ENCODE data around the gene RTBDN.
"Not testable (repeated sequence)": the region's sequence is repeated elsewhere in the genome, so short reads cannot be mapped to it uniquely, and the experiment has no call there.

RTBDN gene

DNA sequence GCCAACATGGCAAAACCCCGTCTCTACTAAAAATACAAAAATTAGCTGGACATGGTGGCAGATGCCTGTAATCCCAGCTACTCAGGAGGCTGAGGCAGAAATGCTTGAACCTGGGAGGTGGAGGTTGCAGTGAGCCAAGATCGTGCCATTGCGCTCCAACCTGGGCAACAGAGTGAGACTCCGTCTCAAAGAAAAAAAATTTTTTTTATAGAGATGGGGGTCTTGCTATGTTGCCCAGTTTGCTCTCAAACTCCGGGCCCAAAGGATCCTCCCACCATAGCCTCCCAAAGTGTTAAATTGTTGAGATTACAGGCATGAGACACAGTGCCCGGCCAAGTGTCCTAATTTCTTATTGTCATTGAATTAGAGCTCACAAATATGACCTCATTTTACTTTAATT, 17.2 kb downstream of the RTBDN start:
- not testable (repeated sequence) for DNase-seq

DNA sequence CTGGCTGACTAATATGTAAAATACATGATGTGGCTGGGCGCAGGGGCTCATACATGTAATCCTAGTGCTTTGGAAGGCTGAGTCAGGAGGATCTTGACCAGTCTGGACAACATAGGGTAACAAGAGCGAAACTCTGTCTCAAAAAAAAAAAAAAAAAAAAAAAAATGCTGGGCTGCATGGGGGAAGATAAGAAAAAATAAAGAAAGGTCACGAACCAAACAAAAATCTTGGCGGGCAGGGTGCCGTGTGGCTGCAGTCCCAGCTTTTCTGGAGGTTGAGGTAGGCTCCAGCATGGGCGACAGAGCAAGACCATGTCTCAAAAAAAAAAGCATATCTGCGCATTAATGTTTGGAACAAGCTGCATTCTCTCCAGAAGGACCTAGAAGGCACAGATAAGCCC, 19.3 kb downstream of the RTBDN start:
- no peak for DNase-seq

DNA sequence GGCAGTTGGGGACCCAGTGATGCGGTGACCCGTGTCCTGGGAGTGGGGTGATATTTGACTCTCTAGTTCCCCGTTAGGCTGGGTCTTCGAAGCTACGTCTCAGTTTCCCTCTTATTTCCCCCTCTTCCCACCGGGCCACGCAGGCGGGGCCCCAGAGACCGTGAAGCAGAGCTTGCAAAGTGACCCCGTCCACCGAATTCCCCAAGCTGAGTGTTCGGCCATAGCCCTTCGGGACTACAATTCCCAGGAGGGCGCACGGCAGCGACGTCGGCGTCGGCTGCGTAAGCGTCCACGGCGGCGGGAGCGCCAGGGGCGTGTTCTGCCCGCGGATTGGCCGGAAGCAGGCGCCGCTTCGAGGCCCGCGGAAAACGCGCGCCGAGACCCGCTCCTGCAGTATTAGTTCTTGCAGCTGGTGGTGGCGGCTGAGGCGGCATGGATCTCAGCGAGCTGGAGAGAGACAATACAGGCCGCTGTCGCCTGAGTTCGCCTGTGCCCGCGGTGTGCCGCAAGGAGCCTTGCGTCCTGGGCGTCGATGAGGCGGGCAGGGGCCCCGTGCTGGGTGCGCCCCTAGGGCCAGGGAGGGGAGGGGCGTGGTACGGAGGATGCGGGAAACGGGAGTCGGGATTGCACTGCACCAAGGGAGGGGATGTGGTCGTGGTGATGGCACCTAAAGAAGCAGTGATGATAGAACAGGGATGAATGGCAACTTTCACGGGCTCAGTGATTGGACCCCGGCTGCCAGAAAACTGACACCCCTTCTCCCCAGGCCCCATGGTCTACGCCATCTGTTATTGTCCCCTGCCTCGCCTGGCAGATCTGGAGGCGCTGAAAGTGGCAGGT, 27.9 kb downstream of the RTBDN start, which contains the start of gene RNASEH2A:
Gene RNASEH2A (plus strand): TSS at position 343 of the 840 bp plus-strand sequence. CDS start 90 bp downstream, at position 433.
- peak; percentile 55 for DNase-seq

DNA sequence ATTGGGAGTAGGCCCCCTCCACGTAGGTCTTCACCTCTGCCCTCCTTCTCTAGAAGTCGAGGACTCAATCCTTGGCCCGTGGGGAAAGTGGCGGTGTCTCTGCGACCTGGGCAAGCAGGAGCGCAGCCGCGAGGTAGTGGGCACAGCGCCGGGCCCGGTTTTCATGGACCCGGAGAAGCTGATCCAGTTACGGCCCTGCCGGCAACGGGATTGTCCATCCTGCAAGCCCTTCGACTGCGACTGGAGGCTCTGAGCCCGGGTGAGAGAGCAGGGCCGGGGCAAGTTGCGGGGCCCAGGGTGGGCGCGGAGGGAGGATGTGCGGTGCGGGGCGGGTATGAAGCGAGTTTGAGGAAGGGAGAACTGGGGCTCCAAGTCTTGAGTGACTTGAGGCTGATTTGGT, 30.3 kb downstream of the RTBDN start:
- DNase-seq, result no peak

DNA sequence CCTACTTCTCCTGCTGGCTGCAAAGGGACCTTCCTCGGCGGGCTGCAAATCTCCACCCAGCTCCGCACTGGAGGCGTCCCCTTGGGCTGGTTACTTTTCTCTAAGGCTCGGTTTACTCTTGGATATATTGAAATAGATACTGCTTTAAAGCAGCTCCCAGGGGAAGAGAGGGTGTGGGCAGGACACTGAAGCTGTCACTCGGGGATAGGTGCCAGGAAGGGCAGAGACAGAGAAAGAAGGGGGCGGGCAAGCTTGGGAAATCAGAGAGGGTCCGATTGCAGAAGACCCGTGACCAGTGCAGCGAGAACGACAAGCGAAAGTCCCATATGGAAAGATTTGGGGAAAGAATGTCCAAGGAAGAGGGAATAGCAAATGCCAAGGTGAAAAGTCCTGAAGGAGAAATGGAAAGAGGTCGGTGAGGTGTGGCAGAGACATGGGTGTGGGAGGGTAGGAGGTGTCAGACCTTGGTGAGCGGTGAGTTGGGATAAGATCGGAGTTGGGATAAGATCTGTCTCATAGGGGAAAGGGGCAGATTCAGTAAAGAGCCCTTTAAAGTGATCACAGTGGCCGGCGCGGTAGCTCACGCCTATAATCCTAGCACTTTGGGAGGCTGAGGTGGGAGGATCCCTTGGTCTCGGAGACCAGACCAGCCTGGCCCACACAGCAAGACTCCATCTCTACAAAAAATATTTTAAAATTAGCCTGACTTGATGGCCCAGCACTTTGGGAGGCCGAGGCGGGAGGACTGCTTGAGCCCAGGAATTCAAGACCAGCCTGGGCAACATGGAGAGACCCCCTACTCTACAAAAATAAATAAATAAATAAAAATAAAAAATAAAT, 31.9 kb downstream of the RTBDN start:
- DNase-seq, result no peak

DNA sequence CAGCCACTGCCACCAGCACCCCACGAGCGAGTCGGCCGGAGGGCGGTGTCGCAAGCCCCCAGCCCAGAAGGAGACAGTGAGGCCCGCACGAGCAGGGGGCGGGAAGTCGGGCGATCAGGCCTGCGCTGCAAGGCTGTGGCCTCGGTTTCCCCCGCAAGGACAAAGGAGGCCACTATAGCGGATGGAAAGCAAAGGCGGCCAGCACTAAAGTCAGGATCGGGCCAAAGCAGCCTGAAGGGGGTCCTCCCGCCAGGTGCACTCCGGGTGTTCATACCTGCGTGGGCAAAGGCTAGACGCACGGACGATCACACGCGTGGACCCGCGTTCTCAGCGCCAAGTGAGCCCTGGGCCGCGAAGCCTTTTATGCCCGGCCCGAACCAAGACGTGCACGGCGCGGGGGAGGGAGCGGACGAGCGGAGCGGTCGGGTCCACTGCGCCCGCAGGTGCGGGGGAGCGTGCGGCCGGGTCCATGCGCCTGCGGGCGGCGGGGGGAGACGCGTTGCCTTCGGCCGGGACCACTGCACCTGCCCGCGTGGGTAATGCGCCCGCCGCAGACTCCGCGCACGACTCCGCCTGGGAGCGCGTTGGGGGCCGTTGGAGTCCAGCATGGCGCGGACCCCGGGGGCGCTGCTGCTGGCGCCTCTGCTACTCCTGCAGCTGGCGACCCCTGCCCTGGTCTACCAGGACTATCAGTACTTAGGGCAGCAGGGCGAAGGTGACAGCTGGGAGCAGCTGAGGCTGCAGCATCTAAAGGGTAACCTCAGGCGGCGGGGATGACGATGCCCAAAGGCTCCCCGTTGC, 32.7 kb downstream of the RTBDN start, which contains the start of the genes PRDX2 and THSD8:
Gene PRDX2 (minus strand): TSS at position 335 of the 801 bp plus-strand sequence. CDS start 539 bp downstream, outside the sequence.
Gene THSD8 (plus strand): TSS at position 604 of the 801 bp plus-strand sequence. CDS start 3 bp downstream, at position 607.
- DNase-seq, result peak; percentile 35

DNA sequence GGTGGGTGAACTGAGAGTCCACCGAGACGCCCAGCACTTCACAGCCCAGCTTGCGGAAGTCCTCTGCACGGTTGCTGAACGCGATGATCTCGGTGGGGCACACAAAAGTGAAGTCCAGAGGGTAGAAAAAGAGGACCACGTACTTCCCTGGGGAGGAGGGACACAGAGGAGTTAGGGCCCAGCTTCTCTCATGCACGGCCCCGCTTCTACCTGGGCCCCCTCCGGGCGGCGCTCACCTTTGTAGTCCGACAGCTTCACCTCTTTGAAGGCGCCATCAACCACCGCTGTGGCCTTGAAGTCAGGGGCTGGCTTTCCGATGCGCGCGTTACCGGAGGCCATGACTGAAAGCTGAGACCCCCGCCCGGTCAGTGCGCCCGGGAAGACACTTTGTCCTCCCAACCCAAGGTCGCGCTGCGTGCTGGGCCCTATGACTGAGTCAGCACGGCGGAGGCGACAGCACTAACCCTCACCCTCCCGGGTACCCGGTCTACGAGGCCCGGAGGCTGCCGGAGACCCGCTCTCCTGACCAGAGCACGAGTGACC, 33.4 kb downstream of the RTBDN start:
- no peak for DNase-seq

DNA sequence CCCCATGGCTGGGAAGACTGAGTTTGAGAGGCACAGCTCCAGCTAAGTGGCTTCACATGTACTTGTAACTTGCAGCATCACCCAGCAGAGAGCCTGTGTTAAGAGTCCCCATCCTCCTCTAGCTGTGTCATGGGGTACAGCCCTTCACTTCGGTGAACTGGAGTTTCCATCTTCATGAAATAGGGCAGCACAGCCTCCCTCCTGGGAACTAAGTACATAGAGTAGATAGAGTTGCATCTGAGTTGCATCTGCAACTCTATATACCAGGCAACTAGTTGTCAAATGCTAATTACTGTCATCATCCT, 34.0 kb downstream of the RTBDN start:
- no peak for DNase-seq

DNA sequence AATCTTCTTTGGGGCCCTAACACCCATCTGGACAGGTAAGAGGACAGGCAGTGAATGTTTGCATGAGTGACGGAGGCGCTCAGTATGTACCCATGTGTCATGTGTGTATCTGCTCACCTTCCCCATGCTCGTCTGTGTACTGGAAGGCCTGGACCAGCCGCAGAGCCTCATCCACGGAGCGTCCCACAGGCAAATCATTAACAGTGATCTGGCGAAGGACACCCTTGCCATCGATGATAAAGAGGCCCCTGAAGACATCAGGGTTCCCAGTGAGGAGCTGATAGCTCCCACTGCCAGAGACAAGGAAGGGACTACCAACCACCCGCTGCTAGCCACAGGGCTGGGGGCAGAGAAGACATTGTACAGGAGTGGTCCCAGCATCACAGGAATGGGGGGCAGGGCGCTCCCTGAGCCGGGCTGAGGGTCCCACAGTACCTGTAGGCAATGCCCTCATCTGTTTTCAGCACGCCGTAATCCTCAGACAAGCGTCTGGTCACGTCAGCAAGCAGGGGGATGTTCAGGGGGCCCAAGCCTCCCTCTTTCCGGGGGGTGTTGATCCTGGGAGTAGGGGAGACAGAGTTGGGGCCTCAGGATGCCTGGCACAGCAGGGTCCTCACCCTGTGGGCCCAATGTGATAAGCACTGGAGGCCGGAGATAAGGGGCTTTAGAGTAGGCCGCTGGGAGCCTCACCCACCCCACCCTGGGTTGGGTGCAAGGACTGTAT, 34.5 kb downstream of the RTBDN start:
- DNase-seq, result no peak

DNA sequence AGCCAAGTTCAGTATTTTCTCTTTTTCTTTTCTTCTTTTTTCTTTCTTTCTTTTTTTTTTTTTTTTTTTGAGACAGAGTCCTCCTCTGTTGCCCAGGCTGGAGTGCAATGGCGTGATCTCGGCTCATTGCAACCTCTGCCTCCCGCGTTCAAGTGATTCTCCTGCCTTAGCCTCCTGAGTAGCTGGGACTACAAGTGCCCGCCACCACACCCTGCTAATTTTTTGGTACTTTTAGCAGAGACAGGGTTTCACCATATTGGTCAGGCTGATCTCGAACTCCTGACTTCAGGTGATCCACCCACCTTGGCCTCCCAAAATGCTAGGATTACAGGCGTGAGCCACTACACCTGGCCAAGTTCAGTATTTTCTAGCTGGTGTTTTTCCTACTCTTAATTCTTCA, 36.8 kb downstream of the RTBDN start:
- DNase-seq, result not testable (repeated sequence)

DNA sequence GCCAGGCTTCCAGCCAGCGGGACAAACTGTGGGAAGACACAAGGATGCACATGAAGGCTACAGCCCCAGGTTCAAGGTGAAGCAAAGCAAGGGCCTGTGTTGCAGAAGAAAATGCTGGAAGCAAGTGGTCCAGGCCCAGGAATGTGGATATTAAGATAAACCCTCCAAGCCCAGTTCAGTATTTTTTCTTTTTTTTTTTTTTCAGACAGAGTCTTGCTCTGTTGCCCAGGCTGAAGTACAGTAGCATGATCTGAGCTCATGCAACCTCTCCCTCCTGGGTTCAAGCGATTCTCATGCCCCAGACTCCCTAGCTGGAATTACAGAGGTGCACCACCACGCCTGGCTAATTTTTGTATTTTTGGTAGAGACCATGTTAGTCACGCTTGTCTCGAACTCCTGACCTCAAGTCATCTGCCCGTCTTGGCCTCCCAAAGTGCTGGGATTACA, 37.2 kb downstream of the RTBDN start:
- DNase-seq, result no peak

DNA sequence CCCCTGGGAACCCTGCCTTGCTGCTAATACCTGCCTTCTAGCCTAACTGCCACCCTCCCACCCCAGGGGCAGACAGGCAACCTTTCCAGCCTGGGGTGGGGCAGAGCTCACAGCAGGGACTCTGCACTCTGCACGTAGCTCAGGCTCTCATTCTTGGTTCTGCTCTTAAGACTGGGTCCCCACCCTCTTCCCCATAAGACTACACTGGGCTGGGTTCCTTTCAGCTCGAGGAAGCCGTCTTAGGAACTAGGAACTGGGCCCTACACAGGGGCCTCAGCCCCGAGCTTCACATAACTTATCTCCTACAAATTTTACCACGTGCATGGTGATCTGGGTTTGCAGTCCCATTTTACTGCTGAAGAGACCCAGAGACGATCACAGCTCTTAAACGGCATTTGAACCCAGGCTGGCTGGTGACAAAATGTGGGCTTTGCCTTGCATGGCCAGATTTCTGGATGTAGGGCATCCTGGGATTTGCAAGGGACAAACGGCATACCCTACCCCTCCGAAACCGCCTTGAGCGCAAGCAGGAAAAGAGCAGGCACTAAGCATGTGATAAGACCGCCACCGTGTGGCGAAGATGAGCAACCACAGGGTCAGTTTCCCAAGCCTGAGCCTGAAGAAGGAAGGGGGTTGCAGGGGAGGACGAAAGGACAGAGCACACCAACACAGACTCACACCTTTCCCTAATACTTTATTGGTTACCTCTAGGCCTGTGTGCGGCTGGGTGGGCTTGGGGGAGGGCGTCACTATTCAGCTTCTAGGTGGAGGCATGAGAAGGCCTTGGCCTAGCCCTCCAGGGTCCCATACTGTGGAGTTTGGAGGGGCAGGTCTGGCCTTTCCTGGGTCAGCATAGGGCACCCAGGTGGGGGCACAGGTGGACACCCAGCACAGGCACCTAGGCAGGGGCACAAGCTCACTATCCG, 38.0 kb downstream of the RTBDN start:
- peak; percentile 54 for DNase-seq

DNA sequence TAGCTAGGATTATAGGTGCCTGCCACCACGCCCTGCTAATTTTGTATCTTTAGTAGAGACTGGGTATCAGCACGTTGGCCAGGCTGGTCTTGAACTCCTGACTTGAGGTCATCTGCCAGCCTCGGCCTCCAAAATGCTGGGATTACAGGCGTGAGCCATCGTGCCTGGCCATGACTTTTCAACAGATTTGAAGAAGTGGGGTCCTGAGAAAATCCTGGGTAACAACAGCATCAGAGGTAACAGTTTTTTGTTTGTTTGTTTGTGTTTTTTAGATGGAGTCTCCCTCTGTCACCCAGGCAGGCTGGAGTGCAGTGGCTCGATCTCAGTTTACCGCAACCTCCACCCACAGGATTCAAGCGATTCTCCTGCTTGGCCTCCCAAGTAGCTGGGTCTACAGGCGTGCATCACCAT, 39.4 kb downstream of the RTBDN start:
- DNase-seq, result no peak

DNA sequence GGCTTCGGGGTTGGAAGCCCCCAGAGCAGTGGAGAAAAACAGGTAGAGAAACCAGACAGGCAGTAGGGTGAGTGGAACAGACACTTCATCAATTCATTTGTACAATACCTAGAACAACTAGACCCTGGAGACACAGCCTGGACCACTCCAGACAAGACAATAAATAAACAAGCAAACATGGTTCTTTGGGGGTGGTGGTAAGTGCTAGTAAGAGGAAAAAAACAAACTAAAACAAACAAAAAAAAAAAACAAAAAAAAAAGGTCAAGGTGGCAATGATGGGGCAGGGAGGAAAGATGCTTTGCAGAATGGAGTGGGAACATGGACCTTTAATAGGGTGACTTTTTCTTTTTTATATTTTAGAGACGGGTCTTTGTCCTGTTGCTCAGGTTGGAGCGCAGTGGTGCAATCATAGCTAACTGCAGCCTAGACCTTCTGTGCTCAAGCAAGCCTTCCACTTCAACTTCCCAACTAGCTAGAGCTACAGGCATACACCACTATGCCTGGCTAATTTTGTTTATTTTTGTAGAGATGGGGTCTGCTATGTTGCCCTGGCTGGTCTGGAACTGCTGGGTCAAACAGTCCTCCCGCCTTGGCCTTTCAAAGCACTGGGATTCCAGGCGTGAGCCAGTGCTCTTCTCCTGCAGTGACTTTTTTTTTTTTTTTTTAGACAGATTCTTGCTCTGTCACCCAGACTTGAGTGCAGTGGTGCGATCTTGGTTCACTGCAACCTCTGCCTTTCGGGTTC, 40.0 kb downstream of the RTBDN start:
- DNase-seq, result no peak

DNA sequence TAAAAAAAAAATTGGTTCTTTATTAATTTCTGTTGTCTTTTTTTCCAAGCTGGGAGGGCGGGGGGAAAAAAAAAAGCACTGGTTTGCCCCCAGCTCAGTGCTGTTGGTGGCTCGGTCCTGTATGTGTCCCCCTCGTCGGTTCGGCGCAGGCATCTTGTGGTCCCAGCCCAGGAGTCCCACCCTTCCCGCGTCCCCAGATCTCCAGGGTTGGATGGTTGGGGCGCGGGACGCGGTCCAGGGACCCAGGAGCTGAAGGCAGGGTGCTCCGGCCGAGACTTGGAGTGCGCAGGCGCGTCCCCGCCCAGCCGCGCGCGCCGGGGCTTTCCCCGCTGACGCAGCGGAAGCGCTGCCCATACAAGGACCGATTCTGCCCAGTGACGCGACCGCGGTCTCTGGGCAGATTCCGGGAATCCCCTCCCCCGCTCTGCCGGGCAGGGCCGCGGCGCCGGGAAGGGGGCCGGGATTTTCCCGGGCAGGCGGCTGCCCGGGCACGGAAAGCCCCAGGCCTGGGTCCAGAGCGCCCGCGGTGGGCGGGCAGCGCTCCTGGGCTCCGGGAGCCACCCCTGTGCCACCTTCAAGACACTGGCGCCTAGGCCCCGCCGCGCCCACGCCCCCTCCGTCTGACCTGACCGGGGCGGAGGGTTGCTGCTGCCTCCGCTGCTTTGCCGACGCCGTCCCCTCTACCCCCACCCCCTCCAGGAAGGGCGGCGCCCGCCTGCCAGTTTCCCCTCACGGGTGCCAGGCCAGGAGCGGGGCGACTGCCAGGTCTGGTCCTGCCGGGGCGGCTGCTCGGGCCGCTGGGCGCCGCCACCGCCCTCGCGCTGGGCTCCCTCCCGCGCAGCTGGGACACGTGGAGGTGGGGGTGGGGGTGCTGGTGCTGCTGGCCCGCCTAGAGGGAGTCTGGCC, 40.8 kb downstream of the RTBDN start:
- DNase-seq, result peak; percentile 40

DNA sequence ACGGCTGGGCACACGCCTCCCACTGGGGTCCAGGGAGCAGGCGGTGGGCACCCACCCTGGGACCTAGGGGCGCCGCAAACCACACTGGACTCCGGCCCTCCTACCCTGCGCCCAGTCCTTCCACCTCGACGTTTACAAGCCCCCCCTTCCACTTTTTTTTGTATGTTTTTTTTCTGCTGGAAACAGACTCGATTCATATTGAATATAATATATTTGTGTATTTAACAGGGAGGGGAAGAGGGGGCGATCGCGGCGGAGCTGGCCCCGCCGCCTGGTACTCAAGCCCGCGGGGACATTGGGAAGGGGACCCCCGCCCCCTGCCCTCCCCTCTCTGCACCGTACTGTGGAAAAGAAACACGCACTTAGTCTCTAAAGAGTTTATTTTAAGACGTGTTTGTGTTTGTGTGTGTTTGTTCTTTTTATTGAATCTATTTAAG, 41.5 kb downstream of the RTBDN start:
- DNase-seq, result no peak

DNA sequence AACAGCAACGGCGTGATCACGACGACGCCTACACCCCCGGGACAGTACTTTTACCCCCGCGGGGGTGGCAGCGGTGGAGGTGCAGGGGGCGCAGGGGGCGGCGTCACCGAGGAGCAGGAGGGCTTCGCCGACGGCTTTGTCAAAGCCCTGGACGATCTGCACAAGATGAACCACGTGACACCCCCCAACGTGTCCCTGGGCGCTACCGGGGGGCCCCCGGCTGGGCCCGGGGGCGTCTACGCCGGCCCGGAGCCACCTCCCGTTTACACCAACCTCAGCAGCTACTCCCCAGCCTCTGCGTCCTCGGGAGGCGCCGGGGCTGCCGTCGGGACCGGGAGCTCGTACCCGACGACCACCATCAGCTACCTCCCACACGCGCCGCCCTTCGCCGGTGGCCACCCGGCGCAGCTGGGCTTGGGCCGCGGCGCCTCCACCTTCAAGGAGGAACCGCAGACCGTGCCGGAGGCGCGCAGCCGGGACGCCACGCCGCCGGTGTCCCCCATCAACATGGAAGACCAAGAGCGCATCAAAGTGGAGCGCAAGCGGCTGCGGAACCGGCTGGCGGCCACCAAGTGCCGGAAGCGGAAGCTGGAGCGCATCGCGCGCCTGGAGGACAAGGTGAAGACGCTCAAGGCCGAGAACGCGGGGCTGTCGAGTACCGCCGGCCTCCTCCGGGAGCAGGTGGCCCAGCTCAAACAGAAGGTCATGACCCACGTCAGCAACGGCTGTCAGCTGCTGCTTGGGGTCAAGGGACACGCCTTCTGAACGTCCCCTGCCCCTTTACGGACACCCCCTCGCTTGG, 42.1 kb downstream of the RTBDN start:
- peak; percentile 29 for DNase-seq

Measured in NCI-H748 treated with DMSO at 0.1 percent for 48 hours (cell line).